HG02610 (cell line): ENCODE measurements around the gene CLHC1.
A peak's percentile ranks its signal among the peaks of the same experiment; 100 is the strongest.
"Not testable (repeated sequence)": the region's sequence is repeated elsewhere in the genome, so short reads cannot be mapped to it uniquely, and the experiment has no call there.

ENCODE experiments used
- ATAC-seq: cut with Tn5 transposase; IDR thresholded peaks from one replicate; pipeline ENCODE4 v1.9.1; 2021; ENCODE audit warnings: mild to moderate bottlenecking, moderate library complexity; ENCODE audit not compliant: unreplicated experiment

CLHC1 gene

GRCh38 chr2:55232863-55233657 lies 967 bp upstream of the CLHC1 start:
- ATAC-seq = no peak

- no peak for ATAC-seq
Measured at GRCh38 chr2:55231546-55232083, 478 bp downstream of the CLHC1 start.

GRCh38 chr2:55230551-55230950 lies 1.5 kb downstream of the CLHC1 start:
- ATAC-seq = no peak

- no peak for ATAC-seq
Measured at GRCh38 chr2:55229221-55229620, 2.9 kb downstream of the CLHC1 start.

DNA sequence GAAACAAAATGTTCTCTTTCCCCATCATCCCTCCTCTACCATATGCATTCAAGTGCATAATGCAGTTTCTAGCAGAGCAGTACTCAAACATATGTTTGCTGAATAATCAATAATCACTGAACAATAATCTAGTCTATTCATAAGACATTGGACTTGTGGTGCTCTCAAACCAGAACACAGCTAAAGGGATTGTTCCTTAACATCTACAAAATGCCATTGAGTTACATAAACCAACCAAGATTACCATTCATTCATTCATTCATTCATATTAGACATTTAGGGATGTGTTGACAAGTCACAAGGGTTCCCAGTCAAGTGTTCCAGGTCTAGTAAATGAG lies 3.9 kb downstream of the CLHC1 start:
- no peak for ATAC-seq

DNA sequence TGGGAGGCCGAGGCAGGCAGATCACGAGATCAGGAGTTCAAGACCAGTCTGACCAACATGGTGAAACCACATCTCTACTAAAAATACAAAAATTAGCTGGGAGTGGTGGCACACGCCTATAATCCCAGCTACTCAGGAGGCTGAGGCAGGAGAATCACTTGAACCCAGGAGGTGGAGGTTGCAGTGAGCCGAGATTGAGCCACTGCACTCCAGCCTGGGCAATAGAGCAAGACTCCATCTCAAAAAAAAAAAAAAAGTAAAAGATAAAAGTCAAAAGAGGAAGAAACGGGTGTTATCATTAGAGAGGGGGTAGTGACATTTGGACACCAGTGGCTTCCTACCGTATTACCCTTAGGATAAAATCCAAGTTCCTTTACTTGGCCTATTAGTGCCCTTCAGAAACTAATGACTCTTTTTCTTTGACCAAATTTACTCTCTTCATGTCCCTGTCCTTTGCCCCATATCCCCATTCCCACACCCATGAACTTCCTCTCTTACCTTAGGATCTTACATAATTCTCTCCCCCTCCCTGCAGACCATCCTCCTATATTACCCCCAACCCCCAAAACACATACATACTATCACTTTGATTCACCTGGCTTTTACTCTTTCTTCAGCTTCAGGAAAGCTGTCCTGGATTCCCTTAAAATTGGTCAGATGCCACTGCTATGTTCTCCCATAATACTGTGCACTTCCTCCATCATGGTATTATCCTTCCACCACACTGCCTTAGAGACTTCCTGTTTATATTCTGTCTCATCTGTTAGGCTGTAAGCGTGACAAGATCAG lies 4.5 kb downstream of the CLHC1 start:
- not testable (repeated sequence) for ATAC-seq

- no peak for ATAC-seq
Measured at GRCh38 chr2:55225481-55226020, 6.5 kb downstream of the CLHC1 start.

DNA sequence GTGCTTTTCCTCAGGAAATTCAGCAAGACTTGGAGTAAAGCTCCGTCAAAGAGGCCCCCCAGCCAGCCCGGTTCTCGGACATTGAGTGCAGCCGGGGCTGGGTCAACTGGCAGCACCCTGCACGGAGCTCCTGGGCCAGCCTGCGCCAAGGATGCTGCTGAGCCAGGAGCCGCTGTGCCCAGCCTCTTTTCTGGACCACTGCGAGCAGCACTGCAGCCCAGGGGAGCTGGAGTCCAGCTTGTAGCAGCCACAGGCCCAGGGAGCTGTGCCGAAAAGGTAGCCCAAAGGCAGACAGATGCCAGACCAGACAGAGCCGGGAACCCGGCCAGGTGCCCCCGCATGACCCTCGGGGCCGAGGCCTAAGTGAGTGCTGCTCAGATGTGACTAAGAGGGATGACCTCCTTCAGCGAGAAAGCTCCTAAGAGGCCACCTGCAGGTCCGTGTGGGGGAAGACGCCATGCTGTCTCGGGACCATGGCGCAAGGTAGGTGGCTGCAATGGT lies 7.3 kb downstream of the CLHC1 start:
- no peak for ATAC-seq

- ATAC-seq = no peak
Measured at GRCh38 chr2:55223958-55224760, 7.9 kb downstream of the CLHC1 start.

DNA sequence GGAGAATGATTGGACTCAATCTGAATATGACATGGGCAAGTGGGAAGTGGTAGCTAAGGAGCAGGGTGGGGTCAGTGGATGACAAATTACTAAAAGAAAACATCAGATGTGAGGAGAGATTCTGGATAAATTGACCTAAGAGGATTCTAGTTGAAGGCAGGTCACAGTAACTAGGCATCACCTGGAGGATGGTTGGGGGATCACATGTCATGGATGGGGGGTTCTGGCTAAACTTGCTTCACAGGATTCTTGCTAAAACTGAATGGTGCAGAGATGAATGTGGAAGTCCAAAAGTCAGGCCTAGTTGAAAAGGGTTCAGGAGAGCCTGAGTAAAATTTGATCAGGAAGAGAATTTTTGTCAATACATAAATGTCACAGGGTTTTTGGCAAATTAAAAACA lies 18.3 kb downstream of the CLHC1 start:
- no peak for ATAC-seq

DNA sequence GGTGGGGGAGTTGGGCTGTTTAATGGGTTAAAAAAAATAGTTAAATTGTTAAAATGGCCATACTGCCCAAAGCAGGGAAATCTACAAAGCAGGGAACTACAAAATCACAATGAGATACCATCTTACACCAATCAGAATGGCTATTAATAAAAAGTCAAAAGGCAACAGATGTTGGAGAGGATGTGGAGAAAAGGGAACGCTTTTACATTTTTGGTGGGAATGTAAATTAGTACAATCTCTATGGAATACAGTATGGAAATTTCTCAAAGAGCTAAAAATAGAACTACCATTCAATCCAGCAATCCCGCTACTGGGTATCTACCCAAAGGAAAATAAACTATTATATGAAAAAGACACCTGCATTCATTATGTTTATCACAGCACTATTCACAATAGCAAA lies 27.1 kb downstream of the CLHC1 start:
- no peak for ATAC-seq

DNA sequence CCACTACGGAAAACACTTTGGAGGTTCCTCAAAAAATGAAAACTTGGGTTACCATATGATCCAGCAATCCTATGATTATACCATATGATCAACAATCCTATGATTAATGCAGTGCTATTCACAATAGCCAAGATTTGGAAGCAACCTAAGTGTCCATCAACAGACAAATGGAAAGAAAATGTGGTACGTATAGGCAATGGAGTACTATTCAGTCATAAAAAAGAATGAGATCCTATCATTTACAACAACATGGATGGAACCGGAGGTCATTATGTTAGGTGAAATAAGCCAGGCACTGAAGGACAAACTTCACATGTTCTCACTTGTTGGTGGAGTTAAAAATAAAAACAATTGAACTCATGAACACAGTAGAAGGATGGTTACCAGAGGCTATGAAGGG lies 27.6 kb downstream of the CLHC1 start:
- ATAC-seq = no peak

DNA sequence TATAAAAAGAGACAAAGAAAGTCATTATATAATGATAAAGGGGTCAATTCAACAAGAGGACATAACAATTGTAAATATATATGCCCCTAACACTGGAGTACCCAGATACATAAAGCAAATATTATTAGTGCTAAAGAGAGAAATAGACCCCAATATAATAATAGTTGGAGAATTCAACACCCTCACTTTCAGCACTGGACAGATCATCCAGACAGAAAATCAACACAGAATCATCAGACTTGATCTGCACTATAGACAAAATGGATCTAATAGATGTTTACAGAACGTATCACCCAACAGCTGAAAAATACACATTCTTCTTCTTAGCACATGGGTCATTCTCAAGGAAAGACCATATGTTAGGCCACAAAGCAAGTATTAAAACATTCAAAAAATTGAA lies 31.7 kb downstream of the CLHC1 start:
- no peak for ATAC-seq

DNA sequence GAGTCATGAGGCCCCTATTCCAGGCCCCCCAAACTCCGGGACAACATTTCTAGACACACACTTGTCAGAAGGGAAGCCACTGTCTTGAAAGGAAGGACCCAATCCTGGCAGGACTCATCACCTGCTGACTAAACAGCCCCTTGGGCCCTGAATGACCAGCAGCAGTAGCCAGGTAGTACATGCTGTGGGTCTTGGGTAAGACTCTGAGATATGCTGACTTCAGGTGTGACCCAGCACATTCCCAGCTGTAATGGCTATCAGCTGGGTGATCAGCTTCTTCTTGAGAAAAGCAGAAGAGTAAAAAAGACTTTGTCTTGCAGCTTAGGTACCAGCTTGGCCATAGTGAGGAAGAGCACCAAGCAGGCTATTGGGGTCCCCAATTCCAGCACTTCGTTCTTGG lies 35.6 kb downstream of the CLHC1 start:
- no peak for ATAC-seq

DNA sequence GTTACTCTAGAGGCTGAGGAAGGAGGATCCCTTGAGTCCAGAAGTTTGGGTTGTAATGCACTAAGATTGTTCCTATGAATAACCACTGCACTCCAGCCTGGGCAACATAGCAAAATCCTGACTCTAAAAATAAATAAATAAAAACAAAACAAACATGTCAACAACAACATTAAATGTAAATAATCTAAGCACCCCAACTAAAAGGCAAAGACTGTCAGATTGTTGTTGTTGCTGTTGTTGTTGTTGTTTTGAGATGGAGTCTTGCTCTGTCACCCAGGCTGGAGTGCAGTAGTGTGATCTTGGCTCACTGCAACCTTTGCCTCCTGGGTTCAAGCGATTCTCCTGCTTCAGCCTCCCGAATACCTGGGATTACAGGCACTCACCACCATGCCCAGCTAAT lies 40.2 kb downstream of the CLHC1 start:
- not testable (repeated sequence) for ATAC-seq

GRCh38 chr2:55186837-55187236 lies 45.3 kb downstream of the CLHC1 start:
- ATAC-seq = not testable (repeated sequence)

GRCh38 chr2:55180374-55180773 lies 51.7 kb downstream of the CLHC1 start:
- no peak for ATAC-seq

DNA sequence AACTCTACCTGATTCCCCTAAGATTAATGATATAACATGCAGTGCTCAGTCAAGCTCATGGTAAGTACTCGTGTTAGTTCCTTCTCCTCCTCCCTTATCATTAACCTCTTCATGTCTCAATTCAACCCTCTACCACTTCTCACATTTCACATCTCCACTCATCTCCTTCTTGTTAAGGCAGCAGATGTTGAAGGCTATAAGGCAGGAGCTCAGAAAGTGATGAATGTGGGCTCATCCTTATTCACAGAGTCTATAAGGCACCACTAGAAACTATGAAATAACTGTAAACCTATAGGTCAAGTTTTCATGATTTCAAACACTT lies 56.0 kb downstream of the CLHC1 start:
- ATAC-seq = no peak

- ATAC-seq = peak; percentile 77
Measured at GRCh38 chr2:55175254-55176093, 56.6 kb downstream of the CLHC1 start.

DNA sequence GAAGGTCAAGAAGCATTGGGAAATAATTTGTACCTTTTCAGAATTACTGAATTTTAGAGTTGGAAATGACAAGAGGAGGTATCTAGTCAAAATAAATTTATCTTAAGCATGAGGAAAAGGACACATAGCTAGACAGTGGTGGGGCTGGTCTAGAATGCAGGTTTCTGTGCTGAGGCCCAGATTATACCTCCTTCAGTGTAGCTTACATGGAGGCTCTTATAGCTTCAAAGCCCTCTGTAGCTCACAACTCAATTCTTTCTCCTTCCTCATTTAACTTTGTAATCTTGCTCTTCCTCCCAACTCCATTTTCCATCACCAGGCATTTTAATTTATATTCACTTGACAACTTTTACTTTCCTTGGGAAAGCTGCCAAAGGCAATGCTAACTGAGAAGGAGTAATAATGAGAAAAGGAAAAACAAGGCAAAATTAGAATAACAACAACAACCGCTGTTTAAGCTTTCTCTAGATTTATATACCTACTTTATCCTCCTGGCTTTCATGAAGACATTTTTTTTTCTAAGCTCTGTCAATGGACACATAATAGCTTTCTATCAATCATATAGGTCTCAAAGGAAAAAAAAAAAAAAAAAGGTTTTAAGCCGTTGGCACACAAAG lies 58.5 kb downstream of the CLHC1 start:
- no peak for ATAC-seq
